HG03460 (cell line): ENCODE results near the gene AMPD2.
"Not testable (repeated sequence)": the region's sequence is repeated elsewhere in the genome, so short reads cannot be mapped to it uniquely, and the experiment has no call there.

Experiments used
- ATAC-seq: cut with Tn5 transposase; IDR thresholded peaks from one replicate; pipeline ENCODE4 v1.9.1; 2021; ENCODE audit not compliant: unreplicated experiment

Gene AMPD2

DNA sequence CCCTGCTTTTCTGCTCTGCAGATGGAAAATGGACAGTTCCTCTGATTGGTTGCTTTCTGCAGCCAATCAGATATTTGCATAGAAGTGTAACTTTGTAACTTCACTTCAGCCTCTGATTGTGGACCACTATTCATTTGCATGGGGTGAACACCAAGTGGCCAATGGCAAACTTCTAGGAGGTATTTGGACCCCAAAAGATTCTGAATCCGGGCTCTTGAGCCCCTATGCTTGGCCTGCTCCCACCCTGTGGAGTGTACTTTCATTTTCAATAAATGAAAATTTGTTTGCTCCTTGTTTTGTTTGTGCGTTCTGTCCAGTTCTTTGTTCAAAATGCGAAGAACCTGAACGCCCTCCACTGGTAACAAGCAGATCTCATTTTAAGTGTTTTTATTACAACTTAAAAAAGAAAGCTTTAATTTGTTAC is 29.9 kb downstream of the AMPD2 start:
- ATAC-seq = no peak

DNA sequence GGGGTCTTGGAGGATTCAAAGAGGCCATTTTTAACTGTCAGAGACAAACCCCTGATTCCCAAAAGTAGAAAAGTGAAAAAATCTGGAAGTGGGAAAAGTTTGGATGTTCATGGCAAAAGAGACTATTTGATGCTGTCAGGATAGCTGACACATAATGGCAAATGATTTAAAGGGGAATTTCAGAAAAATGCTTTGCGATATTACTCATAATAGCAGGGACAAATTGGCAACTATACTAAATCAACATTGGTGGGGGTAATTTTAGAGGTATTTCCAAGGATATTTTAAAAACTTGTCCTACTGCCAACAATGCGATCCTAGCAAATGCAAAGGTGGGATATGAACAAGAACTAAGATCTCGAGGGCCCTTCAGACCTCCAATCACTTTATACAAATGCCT is 31.0 kb downstream of the AMPD2 start:
- no peak for ATAC-seq

DNA sequence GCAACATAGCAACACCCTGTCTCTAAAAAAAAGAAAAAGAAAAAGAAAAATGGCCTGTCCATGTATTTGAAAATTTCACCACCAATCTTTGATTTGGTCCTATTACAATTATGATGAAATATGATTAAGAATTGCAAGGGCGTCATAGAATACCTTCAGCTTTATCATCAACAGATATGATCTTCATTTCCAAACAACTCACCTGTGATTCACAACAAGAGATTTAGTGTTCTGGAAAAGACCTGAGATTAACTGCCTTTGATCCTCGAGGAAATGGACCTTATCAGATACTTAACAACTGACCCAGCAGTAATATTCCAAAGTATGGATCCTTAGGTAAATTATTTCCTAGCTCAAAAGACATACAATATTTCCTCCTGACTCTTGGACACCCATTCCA is 32.8 kb downstream of the AMPD2 start:
- no peak for ATAC-seq

DNA sequence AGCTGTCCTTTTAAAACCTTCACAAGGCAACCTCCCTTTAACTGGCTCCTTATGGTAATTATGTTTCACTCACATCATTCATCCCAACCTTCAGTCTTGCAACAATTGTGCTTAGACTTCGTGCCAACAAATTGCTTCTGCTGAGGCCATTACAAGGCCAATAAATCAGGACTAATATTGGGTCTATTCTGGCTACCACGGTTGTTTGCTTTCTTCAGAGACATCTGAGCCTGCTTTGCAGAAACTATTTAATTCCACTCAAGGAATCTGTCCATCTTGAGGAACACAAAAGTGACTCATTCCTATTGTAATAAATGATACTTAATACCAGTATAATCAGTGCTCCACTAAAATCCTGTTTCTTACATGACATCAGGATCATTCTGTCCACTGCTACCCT is 33.7 kb downstream of the AMPD2 start:
- no peak for ATAC-seq

DNA sequence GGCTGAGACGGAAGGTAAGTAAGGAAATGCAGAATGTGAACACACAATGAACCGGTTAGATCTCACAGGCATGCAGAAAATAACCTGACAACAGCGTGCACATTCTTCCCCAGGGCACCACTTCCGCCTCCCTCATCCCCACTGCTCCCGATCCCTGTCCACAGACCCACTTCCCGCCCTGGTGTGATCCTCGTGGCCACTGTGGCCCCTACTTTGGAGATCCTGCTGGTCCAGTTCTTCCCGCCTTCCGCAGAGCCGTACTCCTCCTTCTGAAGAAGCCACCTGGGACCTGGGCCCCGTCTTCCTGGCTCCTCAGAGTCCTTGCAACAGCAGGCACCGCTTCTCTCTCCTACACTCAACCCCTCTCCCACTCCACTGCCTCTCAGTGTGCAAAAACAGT is 34.9 kb downstream of the AMPD2 start:
- no peak for ATAC-seq

DNA sequence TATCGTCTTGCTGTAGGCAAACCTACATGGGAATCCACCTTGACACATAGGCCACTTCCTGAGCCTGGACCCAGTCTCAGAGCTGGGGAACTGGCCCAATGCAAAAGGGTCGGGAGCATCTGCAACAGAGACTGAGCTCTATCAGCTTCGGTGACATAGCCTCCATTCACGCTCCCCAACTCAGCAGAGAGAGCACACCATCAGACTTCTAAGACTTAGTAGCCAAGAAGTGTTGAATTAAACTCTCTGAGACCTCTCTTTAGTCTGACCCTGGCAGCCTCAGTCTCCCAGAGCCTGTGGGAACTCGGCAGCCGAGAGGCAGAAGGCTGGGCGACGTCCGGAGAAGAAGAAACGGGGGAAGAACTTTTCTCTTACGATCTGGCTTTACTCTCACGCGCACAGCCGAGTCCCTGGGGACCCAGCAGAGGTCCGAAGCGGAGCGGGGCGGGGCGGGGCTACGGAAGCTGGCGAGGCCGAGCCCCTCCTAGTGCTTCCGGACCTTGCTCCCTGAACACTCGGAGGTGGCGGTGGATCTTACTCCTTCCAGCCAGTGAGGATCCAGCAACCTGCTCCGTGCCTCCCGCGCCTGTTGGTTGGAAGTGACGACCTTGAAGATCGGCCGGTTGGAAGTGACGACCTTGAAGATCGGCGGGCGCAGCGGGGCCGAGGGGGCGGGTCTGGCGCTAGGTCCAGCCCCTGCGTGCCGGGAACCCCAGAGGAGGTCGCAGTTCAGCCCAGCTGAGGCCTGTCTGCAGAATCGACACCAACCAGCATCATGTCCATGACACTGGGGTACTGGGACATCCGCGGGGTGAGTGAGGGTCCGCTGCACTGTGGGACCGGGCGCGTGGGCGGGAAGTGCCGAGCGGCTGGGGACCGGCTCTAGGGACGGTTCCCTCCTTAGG is 36.2 kb downstream of the AMPD2 start, which contains the start of gene GSTM4:
TSS of gene GSTM4 (plus strand) at position 485 of the 905 bp plus-strand sequence. CDS start at position 776, 291 bp downstream.
- ATAC-seq = peak; percentile 91

DNA sequence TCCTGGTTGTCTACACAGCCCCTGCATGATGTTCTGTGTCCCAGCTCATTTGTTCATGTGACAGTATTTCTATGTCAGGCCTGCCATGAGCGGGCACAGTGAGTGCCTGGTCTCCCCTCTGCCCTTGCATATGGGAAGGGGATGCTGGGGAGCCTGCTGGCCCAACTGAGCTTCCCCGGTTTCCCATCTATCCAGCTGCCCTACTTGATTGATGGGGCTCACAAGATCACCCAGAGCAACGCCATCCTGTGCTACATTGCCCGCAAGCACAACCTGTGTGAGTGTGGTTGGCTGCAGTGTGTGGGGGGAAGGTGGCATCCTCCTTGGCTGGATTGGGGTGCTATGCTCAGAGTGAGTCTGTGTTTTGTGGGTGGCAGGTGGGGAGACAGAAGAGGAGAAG is 37.8 kb downstream of the AMPD2 start:
- no peak for ATAC-seq

DNA sequence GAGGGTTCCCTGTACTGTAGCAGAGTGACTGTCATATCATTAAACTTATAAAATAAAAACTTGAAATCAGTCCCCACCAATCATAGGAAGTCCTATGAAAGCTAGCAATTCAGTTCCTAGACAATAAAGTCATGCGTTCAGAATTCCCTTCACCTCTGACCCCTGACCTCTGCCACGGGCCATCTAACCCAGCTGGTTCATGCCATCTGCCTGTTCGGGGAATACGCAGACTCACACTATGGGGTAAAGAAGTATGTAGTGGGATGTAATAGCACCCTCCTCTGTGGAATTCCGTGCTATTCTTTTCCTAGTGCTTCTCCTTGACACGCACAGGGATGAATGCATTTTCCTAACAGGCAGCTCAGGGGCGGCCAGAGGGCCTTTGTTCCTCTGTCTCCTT is 38.3 kb downstream of the AMPD2 start:
- no peak for ATAC-seq

DNA sequence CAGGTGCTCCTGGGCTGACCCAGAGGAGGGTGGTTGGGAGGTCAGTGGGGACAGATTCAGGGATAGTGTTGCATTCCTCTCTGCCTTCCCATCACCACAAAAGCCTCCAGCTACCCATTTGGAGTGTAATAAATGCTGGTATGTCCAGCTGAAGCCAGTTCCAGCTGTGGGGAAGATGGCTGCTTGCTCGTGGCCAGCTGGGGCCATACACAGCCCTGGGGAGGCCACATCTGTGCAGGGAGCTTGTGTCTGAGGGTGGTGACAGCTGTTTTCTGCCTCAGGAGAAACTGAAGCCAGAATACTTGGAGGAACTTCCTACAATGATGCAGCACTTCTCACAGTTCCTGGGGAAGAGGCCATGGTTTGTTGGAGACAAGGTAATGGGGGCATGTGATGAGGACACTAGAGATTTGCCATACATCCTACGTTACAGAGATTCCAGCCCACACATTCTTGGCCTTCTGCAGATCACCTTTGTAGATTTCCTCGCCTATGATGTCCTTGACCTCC is 39.0 kb downstream of the AMPD2 start:
- ATAC-seq = no peak

DNA sequence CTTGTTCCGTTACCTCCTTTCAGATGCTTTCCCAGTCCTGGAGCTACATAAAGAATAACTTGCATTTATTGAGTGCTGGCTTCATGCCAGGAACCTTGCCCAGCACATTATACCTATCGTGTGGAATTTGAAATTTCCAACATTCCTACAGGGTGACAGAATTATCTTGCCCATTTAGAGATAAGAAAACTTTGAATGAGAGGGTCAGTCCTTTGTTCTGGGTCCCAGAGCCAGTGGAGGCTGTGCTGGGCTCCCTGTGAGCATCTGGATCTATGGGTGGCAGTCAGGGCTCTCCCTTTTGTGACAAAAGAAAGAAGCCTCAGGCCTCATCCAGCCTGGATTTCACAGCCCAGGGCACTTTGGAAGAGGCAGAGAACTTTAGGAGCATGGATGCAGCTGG is 39.5 kb downstream of the AMPD2 start:
- no peak for ATAC-seq

DNA sequence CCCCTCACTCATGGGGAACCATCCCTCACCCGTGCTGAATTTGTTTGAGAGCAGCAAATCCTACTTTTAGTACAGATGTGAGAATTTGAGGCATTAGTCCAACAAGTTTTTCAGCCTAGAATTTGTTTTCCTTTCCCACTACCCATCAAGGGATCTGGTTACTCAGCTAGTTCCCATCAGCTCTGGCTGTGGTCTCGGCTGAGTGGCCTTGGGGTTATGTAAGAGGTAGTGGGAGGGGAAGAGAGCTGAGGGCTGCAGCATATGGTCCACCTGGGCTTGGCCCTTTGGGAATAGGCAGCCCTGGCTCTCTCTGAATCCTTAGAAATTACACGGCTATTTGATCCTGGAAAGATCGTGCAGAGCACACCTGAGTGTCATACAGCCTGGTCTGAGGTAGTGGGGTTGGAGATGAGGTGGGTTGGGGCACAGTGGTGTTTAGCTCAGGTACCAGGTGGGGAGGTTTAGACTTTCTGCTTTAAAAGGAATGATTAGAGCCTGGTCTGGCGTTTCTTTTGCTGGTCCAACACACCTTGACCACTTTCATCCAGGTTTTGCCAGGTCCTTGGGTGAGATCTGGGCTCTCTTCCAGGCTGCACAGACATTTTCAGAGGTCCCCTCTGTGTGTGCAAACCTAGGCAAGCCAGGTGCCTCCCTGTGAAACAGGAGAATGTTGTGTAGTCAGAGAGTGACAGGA is 40.5 kb downstream of the AMPD2 start:
- ATAC-seq = no peak

DNA sequence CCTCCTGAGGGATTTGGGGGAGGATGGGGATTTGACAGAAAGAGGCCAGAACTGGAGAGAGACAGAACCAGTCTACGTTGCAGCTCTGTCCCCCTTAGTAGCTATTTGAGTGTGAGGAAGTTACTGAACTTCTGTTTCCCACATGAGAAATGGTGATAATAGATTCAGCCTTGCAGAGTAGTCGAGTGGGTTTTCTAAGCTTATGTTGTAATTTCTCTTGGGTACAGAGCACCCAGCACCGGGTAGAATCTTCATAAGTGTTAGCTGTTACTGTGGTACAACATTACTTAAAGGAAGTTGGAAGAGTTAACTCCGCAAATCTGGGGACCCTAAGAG is 41.0 kb downstream of the AMPD2 start:
- ATAC-seq = not testable (repeated sequence)

DNA sequence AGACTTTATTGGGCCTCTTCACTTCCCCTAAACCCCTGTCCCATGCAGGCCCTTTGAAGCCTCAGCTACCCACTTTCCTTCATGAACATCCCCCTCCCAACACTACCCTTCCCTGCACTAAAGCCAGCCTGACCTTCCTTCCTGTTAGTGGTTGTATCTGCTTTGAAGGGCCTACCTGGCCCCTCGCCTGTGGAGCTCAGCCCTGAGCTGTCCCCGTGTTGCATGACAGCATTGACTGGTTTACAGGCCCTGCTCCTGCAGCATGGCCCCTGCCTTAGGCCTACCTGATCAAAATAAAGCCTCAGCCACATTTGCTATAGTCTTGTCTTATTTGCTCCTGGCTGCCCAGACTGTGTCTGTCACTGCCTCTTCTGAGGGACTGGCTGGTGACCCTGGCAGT is 41.8 kb downstream of the AMPD2 start:
- ATAC-seq = no peak

DNA sequence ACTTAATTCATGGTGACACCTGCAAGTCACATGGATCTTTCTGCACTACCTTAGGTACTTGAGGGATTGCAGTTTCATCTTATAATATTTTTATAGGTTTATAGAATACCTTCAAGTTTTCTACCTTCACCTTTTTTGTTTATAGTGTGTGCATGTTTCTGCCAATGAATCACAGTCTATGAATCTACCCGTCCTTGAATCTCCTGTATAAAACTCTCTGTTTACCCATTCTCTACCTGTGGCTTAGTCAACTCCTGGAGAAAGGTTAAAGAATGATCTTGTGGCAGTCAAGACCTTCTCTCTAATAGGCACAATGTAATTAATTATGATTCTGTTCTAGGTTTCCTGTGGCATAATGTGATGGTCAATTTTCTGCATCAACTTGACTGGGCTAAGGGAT is 45.0 kb downstream of the AMPD2 start:
- no peak for ATAC-seq

DNA sequence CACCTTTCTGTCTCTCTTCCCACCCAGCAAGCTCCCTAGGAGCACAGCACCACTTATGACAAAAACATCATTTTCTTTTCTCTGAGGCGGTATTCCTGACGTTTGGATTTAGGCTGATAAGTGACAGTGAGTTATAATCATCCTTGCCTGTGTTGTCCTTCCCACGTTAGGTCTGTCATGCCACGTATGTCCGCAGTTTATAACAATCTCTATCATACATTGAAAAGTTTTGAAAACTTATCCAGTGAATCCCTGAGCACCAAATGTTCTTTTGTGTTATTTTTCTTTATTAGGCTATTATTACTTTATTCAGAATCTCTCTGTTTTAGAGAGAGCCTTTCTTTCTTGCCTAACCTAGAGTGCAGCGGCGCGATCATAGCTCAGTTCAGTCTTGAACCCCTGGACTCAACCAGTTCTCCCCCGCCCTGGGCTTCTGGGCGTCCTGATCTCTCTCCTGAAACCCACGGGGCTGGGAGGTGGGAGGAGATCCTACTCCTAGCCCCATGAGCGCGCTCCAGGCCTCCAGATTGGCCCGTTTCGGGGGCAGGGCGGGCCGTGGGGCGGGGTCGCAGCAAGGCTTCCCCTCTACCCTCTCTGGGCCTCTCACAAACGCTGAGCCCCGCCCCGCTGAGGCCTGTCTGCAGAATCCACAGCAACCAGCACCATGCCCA is 48.0 kb downstream of the AMPD2 start, which contains the start of gene GSTM2:
TSS of gene GSTM2 (plus strand) at position 606 of the 671 bp plus-strand sequence. CDS start at position 665, 59 bp downstream.
- ATAC-seq = peak; percentile 93

DNA sequence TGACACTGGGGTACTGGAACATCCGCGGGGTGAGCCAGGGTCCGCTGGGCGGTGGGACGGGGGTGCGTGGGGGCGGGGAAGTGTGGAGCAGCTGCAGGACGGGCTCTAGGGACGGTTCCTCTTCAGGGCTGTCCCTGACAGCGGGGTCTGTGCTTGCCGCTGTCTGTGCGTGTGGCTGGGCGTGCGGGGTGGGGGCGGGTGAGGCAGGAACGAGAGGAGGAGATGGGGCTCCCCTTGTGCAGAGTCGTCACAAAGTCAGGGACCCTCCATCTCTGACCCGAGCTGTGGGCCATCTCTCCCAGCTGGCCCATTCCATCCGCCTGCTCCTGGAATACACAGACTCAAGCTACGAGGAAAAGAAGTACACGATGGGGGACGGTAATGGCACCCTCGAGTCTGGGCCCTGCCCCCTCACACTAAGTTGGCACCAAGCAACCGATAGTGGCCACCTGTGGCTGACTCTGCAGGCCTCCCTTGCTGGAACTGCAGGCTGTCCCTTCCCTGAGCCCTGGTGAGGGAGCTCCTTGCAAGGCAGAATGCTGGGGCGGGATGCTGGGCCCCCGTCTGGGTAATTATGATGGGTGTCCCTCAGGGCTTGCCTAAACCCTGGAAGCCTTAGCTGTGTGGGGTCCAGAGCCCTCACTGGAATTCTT is 48.6 kb downstream of the AMPD2 start:
- no peak for ATAC-seq

DNA sequence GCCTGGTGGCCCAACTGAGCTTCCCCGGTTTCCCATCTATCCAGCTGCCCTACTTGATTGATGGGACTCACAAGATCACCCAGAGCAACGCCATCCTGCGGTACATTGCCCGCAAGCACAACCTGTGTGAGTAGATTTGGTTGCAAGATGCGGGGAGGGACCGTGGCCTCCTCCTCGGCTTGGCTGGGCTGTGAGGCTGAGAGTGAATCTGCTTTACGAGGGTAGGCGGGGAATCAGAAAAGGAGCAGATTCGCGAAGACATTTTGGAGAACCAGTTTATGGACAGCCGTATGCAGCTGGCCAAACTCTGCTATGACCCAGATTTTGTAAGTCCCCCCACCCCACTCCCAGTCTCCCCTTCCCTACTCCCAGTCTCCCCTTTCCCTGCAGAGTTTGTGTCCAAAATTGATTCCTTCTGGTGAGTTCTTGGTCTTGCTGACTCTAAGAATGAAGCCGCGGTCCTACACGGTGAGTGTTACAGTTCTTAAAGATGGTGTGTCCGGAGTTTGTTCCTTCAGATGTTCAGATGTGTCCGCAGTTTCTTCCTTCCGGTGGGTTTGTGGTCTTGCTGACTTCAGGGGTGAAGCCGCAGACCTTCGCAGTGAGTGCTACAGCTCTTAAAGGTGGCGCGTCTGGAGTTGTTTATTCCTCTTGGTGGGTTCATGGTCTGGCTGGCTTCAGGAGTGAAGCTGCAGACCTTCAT is 49.8 kb downstream of the AMPD2 start:
- no peak for ATAC-seq

DNA sequence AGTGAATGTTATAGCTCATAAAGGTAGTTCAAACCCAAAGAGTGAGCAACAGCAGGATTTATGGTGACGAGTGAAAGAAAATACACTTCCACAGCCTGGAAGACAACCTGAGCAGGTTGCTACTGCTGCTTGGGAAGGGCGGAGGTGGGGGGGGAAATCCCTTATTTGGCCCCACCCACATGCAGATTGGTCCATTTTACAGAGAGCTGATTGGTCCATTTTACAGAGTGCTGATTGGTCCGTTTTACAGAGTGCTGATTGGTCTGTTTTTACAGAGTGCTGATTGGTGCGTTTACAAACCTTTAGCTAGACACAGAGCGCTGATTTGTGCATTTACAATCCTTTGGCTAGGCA is 50.3 kb downstream of the AMPD2 start:
- not testable (repeated sequence) for ATAC-seq

DNA sequence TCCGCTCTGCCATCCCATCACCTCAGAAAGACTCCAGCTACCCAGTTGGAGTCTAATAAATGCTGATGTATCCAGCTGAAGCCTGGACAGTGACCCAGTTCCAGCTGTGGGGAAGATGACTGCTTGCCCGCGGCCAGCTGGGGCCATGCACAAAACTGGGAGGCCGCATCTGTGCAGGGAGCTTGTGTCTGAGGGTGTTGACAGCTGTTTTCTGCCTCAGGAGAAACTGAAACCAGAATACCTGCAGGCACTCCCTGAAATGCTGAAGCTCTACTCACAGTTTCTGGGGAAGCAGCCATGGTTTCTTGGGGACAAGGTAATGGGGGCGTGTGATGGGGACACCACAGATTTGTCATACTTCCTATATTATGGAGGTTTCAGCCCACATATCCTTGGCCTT is 51.4 kb downstream of the AMPD2 start:
- no peak for ATAC-seq

DNA sequence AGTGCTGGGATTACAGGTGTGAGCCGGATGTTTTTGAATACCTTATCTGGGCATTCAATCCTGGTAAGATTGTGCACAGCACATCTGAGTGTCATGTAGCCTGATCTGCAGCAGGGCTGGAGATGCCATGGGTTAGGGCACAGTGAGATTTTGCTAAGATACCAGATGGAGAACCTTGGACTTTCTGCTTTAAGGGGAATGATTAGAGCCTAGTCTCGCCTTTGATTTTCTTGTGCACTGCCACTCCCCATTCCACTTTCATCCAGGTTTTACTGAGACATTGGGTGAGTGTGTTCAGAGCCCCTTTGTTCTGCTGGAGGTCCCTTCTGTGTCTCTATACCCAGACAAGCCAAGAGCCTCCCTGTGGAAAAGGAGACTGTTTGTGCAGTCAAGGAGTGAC is 54.2 kb downstream of the AMPD2 start:
- not testable (repeated sequence) for ATAC-seq
